Right lung (tissue), 5 donors: Measurements from ENCODE around the gene WASHC4. TPM values are rescaled to one million over a fixed set of nuclear protein-coding genes. Genes with fewer than 3 reads are reported as not detected.

Experiments
- DNase-seq, 2 donors: peaks; one replicate each; pipeline ENCODE4 v3.0.0-alpha.2; 2013
- polyA plus RNA-seq, 5 donors: library from polyadenylated mRNA; unstranded; fragments of 120-200 nt; gene quantifications; one replicate each; pipeline versions ENCODE4 v1.2.1 to v1.2.3, GENCODE V29; 2013; ENCODE audit warnings: inconsistent platforms in 1 of 5, low replicate concordance in 1 of 5; ENCODE audit not compliant: insufficient read length in 5 of 5, insufficient read depth in 1 of 5

WASHC4 gene
- polyA plus RNA-seq, 5 donors = 46.4 to 103 (median 76.3) TPM

DNA sequence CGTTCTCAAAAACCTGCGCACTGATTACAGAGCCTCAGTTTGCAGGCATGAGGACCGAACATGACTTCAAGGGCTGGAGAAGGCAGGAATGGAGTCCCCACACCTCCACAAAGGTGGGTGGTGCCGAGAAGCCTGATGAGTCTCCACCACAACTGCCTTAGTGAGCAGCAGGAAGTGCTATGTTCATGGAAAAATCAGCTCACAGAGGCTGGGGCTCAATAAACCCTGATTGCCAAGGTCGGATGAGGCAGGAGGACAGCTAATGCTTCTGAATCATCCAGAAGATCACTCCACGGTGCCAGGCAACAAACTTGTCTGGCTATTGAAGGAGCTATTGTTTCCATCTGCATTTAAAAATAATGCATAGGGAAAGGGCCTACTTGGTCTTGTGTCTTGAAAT lies 97.4 kb downstream of the WASHC4 start:
- DNase-seq = no peak

DNA sequence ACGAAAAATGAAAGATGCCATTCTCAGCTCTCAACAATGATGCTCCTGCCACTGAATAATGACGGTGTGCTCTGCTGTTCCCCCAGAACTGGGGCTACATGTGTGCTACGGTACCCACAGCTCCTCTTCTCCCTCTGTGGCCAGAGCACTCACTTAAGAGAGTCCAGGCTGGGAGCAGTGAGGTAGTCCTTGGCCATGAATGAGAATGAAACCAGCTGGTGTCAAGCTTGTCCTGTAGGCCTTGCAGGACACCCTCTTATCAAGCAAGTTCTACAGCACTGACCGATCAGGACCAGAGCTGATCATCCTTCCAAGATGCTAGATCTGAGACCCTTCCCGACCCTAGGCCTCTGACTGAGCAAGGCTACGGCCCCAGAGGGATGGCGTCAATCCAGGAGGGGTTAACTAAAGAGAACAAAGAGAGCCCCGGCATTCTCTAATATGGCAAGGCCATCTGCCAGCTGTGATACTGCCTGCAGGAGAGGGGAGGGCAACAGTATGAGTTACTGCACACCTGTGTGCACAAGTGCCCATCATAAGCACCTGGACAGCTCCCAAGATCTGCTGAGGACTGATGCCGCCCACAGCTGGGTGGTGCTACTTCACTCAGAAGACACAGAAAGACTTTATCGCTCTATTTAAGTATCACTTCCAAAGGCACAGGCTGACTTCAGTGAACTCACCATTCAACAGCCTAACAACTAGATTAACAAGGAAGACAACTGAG lies 98.0 kb downstream of the WASHC4 start:
- DNase-seq = no peak

DNA sequence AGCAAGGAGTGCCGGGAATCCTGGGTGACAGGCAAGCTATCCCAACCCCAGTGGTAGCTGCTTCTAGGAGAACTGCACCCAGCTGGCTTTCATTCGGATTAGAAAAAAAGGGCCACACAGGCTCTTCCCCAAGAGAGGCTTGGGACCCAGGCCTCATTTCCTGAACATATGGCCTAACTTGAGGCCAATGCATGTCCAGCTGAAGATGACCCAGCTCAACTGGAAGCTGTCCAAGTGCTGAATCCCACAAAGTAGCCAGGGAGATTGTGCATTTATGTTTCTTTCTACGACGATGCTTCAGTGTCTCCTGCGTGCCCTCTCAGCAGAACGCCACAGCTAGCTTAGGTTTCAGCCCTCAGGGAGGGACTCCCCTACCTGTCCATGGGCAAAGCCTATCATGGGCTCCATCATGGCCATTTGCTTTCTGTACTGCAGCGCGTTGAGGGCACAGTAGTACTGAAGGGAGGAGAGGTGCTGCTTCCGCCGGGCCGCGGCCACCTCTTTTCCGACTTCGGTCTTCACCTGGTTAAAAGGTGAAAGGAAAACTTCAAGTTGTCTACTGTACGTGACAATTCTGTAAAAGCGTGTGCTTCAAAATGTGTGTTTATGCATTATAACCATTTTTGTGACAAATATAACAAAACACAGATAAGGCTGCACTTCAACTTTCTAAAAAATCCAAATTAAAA lies 99.3 kb downstream of the WASHC4 start:
- no peak for DNase-seq

DNA sequence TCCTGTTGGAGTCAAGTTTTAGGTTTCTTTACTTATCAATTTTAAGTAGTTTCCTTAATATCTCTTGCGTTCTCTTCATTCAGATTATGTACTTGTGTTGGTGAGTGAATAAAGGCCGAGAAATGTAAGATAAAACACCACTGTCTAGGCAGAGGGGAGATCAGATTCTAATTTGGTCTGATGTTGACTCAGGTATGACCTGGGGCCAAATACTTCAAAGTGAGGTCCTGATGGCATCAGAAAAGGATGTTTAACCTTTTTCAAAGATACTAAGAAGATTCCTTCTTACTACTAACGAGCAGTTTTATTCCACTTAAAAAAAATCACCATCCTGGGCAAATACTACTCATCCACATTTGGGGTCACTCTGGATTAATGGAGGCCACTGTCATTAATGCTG lies 101.6 kb downstream of the WASHC4 start:
- DNase-seq = no peak

DNA sequence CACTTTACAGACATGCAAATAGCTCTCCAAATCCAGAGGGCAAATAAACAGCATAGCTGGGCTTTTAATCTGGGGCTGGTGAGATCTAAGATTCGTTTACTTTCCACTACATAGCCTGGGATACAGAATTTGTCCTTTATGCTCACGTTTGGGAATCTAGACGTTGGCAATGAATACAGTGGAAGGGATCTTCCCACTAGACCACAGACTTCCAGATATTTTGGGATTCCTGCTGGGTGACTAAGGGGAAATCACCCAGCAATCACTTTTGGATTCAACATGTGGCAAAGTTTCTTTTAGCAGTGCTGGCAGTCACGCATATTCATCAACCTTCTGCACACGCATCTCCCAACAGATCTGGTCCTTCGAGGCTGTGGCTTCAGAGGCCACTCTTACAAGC lies 104.9 kb downstream of the WASHC4 start:
- no peak for DNase-seq

DNA sequence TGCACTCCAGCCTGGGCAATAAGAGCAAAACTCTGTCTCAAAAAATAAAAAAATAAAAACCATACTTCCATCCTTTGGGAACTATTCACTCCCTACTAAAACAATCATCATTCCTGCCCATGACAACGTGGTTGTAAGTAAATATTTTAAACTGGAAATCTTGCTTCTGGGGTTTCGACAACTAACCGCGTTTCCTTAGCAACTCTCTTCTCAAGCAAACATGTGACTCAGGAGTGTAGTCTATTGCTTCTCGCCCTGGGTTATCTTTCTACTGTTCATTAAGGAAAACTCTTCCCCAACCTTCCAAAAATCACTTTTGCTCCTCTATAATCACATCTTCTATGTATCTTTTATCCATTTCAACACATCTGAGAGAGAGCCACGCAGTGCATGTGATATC lies 106.6 kb downstream of the WASHC4 start:
- DNase-seq = no peak

DNA sequence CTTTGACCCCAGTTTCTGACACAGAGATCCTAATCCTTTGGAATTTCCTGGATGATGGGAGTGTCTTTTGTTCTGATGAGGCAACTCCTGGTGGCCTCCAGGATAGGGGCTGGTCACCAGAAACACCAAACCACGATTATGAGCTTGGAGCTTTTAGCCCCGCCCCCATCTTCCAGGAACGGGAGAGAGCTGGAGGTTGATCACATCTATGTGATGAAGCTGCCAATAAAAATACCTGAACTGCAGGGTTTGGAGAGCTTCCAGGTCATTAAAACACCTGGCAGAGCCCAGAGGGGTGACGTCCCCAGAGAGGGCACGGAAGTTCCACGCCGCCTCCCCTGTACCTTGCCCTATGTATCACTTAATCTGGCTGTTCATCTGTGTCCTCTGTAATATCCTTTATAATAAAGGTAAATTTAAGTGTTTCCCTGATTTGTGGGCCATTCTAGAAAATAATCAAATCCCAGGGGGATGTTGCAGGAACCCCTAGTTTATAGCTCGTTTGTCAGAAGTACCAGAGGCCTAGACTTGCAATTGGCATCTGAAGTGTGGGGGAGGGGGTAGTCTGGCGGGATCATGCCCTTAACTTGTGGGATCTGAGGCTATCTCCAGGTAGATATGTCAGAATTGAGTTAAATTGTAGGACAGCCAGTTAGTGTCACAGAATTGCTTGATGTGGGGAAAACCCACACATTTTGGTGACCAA lies 107.3 kb downstream of the WASHC4 start:
- DNase-seq = no peak

DNA sequence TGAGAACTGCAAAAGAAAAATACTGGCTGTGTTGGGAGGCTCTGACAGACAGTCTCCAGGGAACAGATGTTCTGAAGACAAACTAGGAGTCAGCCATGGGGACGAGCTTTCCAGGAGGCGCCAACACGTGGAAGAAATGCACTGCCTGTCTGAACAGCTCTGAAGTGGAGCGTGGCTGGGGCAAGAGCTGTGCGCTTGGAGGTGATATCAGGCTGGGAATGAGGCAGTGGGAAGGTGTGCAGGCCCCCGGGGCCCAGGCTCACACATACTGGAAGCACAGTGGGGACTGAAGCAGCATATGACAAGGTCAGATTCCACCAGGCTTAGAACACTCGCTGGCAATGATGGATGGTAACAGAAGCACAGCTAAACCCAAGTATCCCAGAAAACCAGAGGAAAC lies 110.9 kb downstream of the WASHC4 start:
- DNase-seq = no peak

Other genes with a start within 250 kb of the WASHC4 start
- gene SLC41A2, start 149.4 kb upstream of the WASHC4 start, polyA plus RNA-seq = 1 to 10 TPM; 2.4 to 3.3 (median 3.1) TPM
- gene NOPCHAP1, start 121.4 kb upstream of the WASHC4 start, polyA plus RNA-seq = 10 to 100 TPM; 13.8 to 16.4 (median 14.4) TPM
- gene ALDH1L2, start 23.3 kb upstream of the WASHC4 start, polyA plus RNA-seq = 1 to 10 TPM; 3.3 to 4.9 (median 3.6) TPM
- gene APPL2, start 128.4 kb downstream of the WASHC4 start, polyA plus RNA-seq = 10 to 100 TPM; 55.6 to 90.7 (median 84.7) TPM
- 10 to 100 TPM; 17.8 to 29.5 (median 24.6) TPM for gene C12orf75, start 223.0 kb downstream of the WASHC4 start, polyA plus RNA-seq